HepG2 (cell line): ENCODE data around the gene MCOLN1. TPM values are rescaled to one million over a fixed set of nuclear protein-coding genes. Genes with fewer than 3 reads are reported as not detected.
A peak's percentile ranks its signal among the peaks of the same experiment; 100 is the strongest.

Experiments used
- ATAC-seq: fragments of 200-7000 bp; cut with Tn5 transposase; 3 replicates; pipeline ENCODE4 v1.9.1; 2020; ENCODE audit warnings: mild to moderate bottlenecking, moderate library complexity
- BruUV-seq: library from RNA; stranded (reverse); fragments of 400-500 nt; replicated peaks from 2 replicates; lab custom pipeline; 2021; lab: Mats Ljungman, UMichigan
- CTCF ChIA-PET: fragments of 300-600 bp; formaldehyde crosslinking; extraction: SDS; loops from one replicate; lab custom pipeline; 2021; ENCODE audit warnings: low total read pairs, inconsistent platforms, low intra/inter-chr PET ratio; lab: Yijun Ruan, JAX
- POLR2A ChIA-PET: fragments of 350-600 bp; sonication (Branson Sonifier 250); formaldehyde crosslinking; loops from one replicate; lab custom pipeline; 2020; ENCODE audit warnings: antibody characterized with exemption, inconsistent platforms; lab: Yijun Ruan, JAX
- DNase-seq: peaks from one replicate; pipeline ENCODE4 v3.0.0-alpha.2; 2015; ENCODE audit warnings: low spot score
- FAIRE-seq: peaks from 3 replicates; lab custom pipeline; 2011; peaks lifted over from hg19 to GRCh38; lab: Jason Lieb, UNC
- H2AFZ ChIP-seq: one replicate; pipeline ENCODE4 v1.6.1; 2011; ENCODE audit warnings: low read length, inconsistent platforms
- H3K27ac ChIP-seq: fragments of 300-600 bp; 3 replicates; pipeline ENCODE4 v1.8.0; 2011; ENCODE audit warnings: mixed run types, mild to moderate bottlenecking, mixed read lengths, low read length, inconsistent platforms; ENCODE audit not compliant: insufficient read depth; ENCODE audit errors: extremely low read length
- H3K27me3 ChIP-seq, 2 experiments: fragments of 200-600 bp in 1 of 2; 2 replicates in 1 of 2; 3 replicates in 1 of 2; pipeline versions ENCODE4 v1.6.0 to v1.8.0; 2011; ENCODE audit warnings: low read length in 2 of 2, mild to moderate bottlenecking in 2 of 2, moderate library complexity in 2 of 2, inconsistent platforms in 1 of 2; ENCODE audit not compliant: insufficient read depth in 2 of 2, control insufficient read depth in 1 of 2
- H3K36me3 ChIP-seq, 2 experiments: fragments of 200-600 bp in 1 of 2; replicated peaks in 1 of 2; 2 replicates in 1 of 2; 3 replicates in 1 of 2; pipeline versions ENCODE4 v1.5.1 to v1.8.0; 2011; ENCODE audit warnings: low read length in 2 of 2, inconsistent platforms in 1 of 2; ENCODE audit not compliant: insufficient read depth in 2 of 2, control insufficient read depth in 1 of 2
- H3K4me1 ChIP-seq: 2 replicates; pipeline ENCODE4 v1.5.1; 2012; ENCODE audit warnings: low read length, inconsistent platforms; ENCODE audit not compliant: insufficient read depth
- H3K4me2 ChIP-seq: 2 replicates; pipeline ENCODE4 v1.6.0; 2011; ENCODE audit warnings: low read depth, low read length, inconsistent platforms
- H3K4me3 ChIP-seq, 3 experiments: fragments of 200-600 bp in 1 of 3; sonication (generic), shearing (Covaris generic) in 1 of 3; replicated peaks in 1 of 3; 2 replicates each; pipeline ENCODE4 v1.5.1; 2011 to 2016; ENCODE audit warnings: low read length in 3 of 3, inconsistent platforms in 2 of 3, low read depth in 2 of 3, mild to moderate bottlenecking in 2 of 3, control low read depth in 1 of 3, mixed read lengths in 1 of 3; ENCODE audit not compliant: insufficient read depth in 1 of 3
- H3K79me2 ChIP-seq: one replicate; pipeline ENCODE4 v1.6.1; 2011; ENCODE audit warnings: low read length, inconsistent platforms; ENCODE audit not compliant: insufficient read depth
- H3K9ac ChIP-seq: 2 replicates; pipeline ENCODE4 v1.6.0; 2011; ENCODE audit warnings: mild to moderate bottlenecking, low read depth, low read length, inconsistent platforms; ENCODE audit not compliant: insufficient read depth
- H3K9me3 ChIP-seq: 2 replicates; pipeline ENCODE4 v1.5.1; 2012; ENCODE audit warnings: mild to moderate bottlenecking, low read length
- H4K20me1 ChIP-seq: 2 replicates; pipeline ENCODE4 v1.6.0; 2011; ENCODE audit warnings: inconsistent platforms, mild to moderate bottlenecking, low read length, moderate library complexity; ENCODE audit not compliant: insufficient read depth
- ZNF138 ChIP-seq: sonication (generic); formaldehyde crosslinking; IDR thresholded peaks from 2 replicates; pipeline ENCODE4 v1.5.0; 2020; ENCODE audit warnings: mild to moderate bottlenecking, low read depth, missing genetic modification reagents
- WGBS: methylation state at CpG from one replicate; pipeline ENCODE4 v1.1.6; 2017; ENCODE audit warnings: low lambda C conversion rate; 5-methylcytosine and 5-hydroxymethylcytosine counted together
- in situ Hi-C: cut with HindIII; loops from 2 replicates; pipeline ENCODE4 v1.10.0; 2017; ENCODE audit warnings: low pct_unique_long_range_greater_than_20kb; ENCODE audit not compliant: extremely low pct_ligation_motif_present
- intact Hi-C: fragments of 100-400 bp; cut with micrococcal nuclease; formaldehyde crosslinking; loops from one replicate; pipeline ENCODE4 v1.10.0; 2022; ENCODE audit not compliant: unreplicated experiment
- polyA plus RNA-seq, 8 experiments: library from polyadenylated mRNA; depleted of rRNA in 3 of 8; stranded (reverse) in 7 of 8; unstranded in 1 of 8; fragments of >200 nt; fragmentation: Illumina TruSeq in 4 of 8; extraction: Trizol in 4 of 8; gene quantifications; 2 replicates each; pipeline versions ENCODE4 v1.2.1 to v1.2.3, GENCODE V29; 2011 to 2016; ENCODE audit warnings: low read depth in 4 of 8, missing spikeins in 1 of 8, mixed read lengths in 1 of 8; ENCODE audit not compliant: insufficient read depth in 1 of 8
- total RNA-seq, 5 experiments: library from RNA; depleted of rRNA; stranded (reverse); fragments of >200 nt; fragmentation: Illumina TruSeq; extraction: Trizol; gene quantifications; 2 replicates each; pipeline ENCODE4 v1.2.3, GENCODE V29; 2016; ENCODE audit warnings: low read depth in 1 of 5
- TF ChIP-seq, protein P1 (sequence below): sonication (generic); formaldehyde crosslinking; IDR thresholded peaks from 2 replicates; pipeline ENCODE4 v1.4.0; 2020; ENCODE audit warnings: low read depth, missing genetic modification reagents
- TF ChIP-seq, protein P2 (sequence below): sonication (generic); formaldehyde crosslinking; IDR thresholded peaks from 2 replicates; pipeline ENCODE4 v1.4.0; 2020; ENCODE audit warnings: missing genetic modification reagents, borderline replicate concordance
- TF ChIP-seq, protein P3 (sequence below): sonication (generic); formaldehyde crosslinking; IDR thresholded peaks from 2 replicates; pipeline ENCODE4 v1.5.0; 2020; ENCODE audit warnings: mild to moderate bottlenecking, missing genetic modification reagents, borderline replicate concordance

The MCOLN1 gene
- total and polyA plus RNA-seq, 2 of the 13 experiments (the other 11 are each of a cell fraction or from before 2014, with no cell fraction given): 3.4 to 15.7 TPM

DNA sequence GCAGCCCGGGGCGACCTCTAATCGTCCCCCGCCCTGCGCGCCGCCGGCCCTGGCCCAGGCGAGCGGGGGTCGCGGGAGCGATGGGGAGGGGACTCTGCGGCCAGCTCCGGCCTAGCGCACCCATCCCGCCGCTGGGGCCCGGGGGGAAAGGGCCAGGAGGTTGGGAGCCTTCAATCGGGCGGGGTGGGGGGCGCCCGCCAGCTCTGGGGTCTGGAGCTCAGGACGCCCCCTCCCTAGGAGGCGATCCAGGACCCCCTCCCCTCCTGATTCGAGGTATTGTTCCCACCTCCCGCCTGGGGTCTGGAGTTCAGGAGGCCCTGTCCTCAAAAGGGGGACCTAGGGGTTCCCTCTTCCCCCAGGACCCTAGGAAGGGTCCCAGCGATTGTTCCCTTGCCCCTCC lies 6.1 kb upstream of the MCOLN1 start (continued):
- TF ChIP-seq, protein P1, sequence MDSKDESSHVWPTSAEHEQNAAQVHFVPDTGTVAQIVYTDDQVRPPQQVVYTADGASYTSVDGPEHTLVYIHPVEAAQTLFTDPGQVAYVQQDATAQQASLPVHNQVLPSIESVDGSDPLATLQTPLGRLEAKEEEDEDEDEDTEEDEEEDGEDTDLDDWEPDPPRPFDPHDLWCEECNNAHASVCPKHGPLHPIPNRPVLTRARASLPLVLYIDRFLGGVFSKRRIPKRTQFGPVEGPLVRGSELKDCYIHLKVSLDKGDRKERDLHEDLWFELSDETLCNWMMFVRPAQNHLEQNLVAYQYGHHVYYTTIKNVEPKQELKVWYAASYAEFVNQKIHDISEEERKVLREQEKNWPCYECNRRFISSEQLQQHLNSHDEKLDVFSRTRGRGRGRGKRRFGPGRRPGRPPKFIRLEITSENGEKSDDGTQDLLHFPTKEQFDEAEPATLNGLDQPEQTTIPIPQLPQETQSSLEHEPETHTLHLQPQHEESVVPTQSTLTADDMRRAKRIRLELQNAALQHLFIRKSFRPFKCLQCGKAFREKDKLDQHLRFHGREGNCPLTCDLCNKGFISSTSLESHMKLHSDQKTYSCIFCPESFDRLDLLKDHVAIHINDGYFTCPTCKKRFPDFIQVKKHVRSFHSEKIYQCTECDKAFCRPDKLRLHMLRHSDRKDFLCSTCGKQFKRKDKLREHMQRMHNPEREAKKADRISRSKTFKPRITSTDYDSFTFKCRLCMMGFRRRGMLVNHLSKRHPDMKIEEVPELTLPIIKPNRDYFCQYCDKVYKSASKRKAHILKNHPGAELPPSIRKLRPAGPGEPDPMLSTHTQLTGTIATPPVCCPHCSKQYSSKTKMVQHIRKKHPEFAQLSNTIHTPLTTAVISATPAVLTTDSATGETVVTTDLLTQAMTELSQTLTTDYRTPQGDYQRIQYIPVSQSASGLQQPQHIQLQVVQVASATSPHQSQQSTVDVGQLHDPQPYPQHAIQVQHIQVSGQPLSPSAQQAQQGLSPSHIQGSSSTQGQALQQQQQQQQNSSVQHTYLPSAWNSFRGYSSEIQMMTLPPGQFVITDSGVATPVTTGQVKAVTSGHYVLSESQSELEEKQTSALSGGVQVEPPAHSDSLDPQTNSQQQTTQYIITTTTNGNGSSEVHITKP (CRISPR knock-in tag): no peak

DNA sequence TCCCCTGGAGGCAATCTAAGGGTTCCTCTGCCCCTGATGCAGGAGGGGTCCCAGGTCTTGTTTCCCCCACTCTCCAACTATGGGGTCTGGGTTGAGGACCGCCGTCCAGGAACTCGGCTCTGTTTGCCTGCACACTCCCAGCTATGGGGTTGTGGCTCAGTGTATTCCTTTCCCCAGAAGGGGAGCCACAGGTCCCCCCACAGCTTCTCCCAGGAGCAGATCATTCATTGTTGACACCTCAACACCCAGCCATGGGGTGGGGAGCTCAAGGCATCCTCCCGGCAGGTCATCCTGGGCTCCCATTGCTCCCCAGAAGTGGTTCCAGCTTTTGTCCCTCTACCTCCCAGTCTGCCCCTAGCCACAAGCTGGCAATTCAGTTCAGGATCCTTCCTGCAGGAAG lies 5.5 kb upstream of the MCOLN1 start:
- intact Hi-C loops (no loop called here), in situ Hi-C loops (no loop called here)
- H3K36me3 ChIP-seq: no peaks in the 10 kb centered on the region
- H3K79me2 ChIP-seq: no peaks in the 10 kb centered on the region
- peak overlapping the region; percentile 85 for H3K4me2 ChIP-seq
- peaks cover 22% of the 10 kb centered on the region for H3K4me1 ChIP-seq
- ChIA-PET CTCF (no interaction called here), POLR2A (interaction anchor here (1.0 to 1.9 kb wide), 3 partner anchors 10 to 118 kb away, joined by 3 to 7 read pairs (median 4); partner anchors contain the start of gene PNPLA6)
- no peak for FAIRE-seq
- ATAC-seq: 0 out of 3 replicates have a peak, but pooled peaks have one; percentile 12
- H3K9ac ChIP-seq: peak overlapping the region; percentile 85
- DNase-seq: no peak
- no peaks in the 10 kb centered on the region for H3K9me3 ChIP-seq
- no peak for TF ChIP-seq ZNF138 (CRISPR knock-in tag)
- TF ChIP-seq, protein P2, sequence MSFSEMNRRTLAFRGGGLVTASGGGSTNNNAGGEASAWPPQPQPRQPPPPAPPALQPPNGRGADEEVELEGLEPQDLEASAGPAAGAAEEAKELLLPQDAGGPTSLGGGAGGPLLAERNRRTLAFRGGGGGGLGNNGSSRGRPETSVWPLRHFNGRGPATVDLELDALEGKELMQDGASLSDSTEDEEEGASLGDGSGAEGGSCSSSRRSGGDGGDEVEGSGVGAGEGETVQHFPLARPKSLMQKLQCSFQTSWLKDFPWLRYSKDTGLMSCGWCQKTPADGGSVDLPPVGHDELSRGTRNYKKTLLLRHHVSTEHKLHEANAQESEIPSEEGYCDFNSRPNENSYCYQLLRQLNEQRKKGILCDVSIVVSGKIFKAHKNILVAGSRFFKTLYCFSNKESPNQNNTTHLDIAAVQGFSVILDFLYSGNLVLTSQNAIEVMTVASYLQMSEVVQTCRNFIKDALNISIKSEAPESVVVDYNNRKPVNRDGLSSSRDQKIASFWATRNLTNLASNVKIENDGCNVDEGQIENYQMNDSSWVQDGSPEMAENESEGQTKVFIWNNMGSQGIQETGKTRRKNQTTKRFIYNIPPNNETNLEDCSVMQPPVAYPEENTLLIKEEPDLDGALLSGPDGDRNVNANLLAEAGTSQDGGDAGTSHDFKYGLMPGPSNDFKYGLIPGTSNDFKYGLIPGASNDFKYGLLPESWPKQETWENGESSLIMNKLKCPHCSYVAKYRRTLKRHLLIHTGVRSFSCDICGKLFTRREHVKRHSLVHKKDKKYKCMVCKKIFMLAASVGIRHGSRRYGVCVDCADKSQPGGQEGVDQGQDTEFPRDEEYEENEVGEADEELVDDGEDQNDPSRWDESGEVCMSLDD: 0 out of 2 replicates have a peak, but pooled peaks have one; percentile 34
- TF ChIP-seq, protein P3, sequence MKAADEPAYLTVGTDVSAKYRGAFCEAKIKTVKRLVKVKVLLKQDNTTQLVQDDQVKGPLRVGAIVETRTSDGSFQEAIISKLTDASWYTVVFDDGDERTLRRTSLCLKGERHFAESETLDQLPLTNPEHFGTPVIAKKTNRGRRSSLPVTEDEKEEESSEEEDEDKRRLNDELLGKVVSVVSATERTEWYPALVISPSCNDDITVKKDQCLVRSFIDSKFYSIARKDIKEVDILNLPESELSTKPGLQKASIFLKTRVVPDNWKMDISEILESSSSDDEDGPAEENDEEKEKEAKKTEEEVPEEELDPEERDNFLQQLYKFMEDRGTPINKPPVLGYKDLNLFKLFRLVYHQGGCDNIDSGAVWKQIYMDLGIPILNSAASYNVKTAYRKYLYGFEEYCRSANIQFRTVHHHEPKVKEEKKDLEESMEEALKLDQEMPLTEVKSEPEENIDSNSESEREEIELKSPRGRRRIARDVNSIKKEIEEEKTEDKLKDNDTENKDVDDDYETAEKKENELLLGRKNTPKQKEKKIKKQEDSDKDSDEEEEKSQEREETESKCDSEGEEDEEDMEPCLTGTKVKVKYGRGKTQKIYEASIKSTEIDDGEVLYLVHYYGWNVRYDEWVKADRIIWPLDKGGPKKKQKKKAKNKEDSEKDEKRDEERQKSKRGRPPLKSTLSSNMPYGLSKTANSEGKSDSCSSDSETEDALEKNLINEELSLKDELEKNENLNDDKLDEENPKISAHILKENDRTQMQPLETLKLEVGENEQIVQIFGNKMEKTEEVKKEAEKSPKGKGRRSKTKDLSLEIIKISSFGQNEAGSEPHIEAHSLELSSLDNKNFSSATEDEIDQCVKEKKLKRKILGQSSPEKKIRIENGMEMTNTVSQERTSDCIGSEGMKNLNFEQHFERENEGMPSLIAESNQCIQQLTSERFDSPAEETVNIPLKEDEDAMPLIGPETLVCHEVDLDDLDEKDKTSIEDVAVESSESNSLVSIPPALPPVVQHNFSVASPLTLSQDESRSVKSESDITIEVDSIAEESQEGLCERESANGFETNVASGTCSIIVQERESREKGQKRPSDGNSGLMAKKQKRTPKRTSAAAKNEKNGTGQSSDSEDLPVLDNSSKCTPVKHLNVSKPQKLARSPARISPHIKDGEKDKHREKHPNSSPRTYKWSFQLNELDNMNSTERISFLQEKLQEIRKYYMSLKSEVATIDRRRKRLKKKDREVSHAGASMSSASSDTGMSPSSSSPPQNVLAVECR: 0 out of 2 replicates have a peak, but pooled peaks have one; percentile 23
- peak overlapping the region; percentile 41 for H3K27ac ChIP-seq
- no peaks in the 10 kb centered on the region for H4K20me1 ChIP-seq
- no TSS peak for BruUV-seq
- H3K27me3 ChIP-seq: no peaks in the 10 kb centered on the region
- no peak overlapping the region for H2AFZ ChIP-seq
- WGBS: 80% methylated on average over 2 of the region's 4 CpGs
- peak overlapping the region; percentile 62 to 75 (median 65) for H3K4me3 ChIP-seq
